Measurements from ENCODE around the gene MAP2K5. TPM values are rescaled to one million over a fixed set of nuclear protein-coding genes. Genes with fewer than 3 reads are reported as not detected.
A peak's percentile ranks its signal among the peaks of the same experiment; 100 is the strongest.

MAP2K5 gene
- 32.0 and 32.1 TPM in 2 replicates for total RNA-seq (2014; rRNA removed; shearing (Covaris generic); ENCODE audit: low replicate concordance)

- H2AFZ ChIP-seq (ENCODE audit: low read length), result peak within 1 kb of the TSS; percentile 79
- peak within 1 kb of the TSS; percentile 91 for H3K9ac ChIP-seq (ENCODE audit: low read length)
- H4K20me1 ChIP-seq (ENCODE audit: insufficient read depth, low read depth, low read length), result no peaks in the 10 kb centered on the region
- peaks cover 45% of the 10 kb centered on the region for H3K79me2 ChIP-seq (ENCODE audit: low read length)
- peak within 1 kb of the TSS; percentile 97 for H3K4me2 ChIP-seq (ENCODE audit: low read depth, low read length, poor library complexity, severe bottlenecking)
- DNase-seq, result peak; percentile 94
- H3K4me1 ChIP-seq (ENCODE audit: low read length), result peaks cover 64% of the 10 kb centered on the region
- H3K9me3 ChIP-seq (ENCODE audit: low read length), result no peaks in the 10 kb centered on the region
- peak within 1 kb of the TSS; percentile 93 for H3K4me3 ChIP-seq (ENCODE audit: low read length)
- H3K27me3 ChIP-seq (ENCODE audit: low read length), result no peaks in the 10 kb centered on the region
- no peaks in the 10 kb centered on the region for H3K9me2 ChIP-seq (replicated peaks; ENCODE audit: insufficient read depth, low read length)
- H3K36me3 ChIP-seq (ENCODE audit: insufficient read depth, low read length), result no peaks in the 10 kb centered on the region
- peak within 1 kb of the TSS; percentile 87 for H3K27ac ChIP-seq (ENCODE audit: low read length)
Measured at GRCh38 chr15:67542420-67543347, at the start of gene MAP2K5. TSS of gene MAP2K5 (plus strand) at chr15:67542703. CDS start at chr15:67543336, 633 bp downstream.

- H2AFZ ChIP-seq (ENCODE audit: low read length), result no peak overlapping the region
- peaks cover 8% of the 10 kb centered on the region for H3K4me1 ChIP-seq (ENCODE audit: low read length)
- H3K9me3 ChIP-seq (ENCODE audit: low read length), result no peaks in the 10 kb centered on the region
- H4K20me1 ChIP-seq (ENCODE audit: insufficient read depth, low read depth, low read length), result no peaks in the 10 kb centered on the region
- H3K27ac ChIP-seq (ENCODE audit: low read length), result no peak overlapping the region
- H3K4me2 ChIP-seq (ENCODE audit: low read depth, low read length, poor library complexity, severe bottlenecking), result no peak overlapping the region
- no peaks in the 10 kb centered on the region for H3K27me3 ChIP-seq (ENCODE audit: low read length)
- H3K4me3 ChIP-seq (ENCODE audit: low read length), result no peak overlapping the region
- no peaks in the 10 kb centered on the region for H3K9me2 ChIP-seq (replicated peaks; ENCODE audit: insufficient read depth, low read length)
- H3K79me2 ChIP-seq (ENCODE audit: low read length), result no peaks in the 10 kb centered on the region
- no peak overlapping the region for H3K9ac ChIP-seq (ENCODE audit: low read length)
- DNase-seq, result no peak
- no peaks in the 10 kb centered on the region for H3K36me3 ChIP-seq (ENCODE audit: insufficient read depth, low read length)
Measured at GRCh38 chr15:67495585-67495984, 46.9 kb upstream of the MAP2K5 start.

GRCh38 chr15:67501177-67501835 lies 41.2 kb upstream of the MAP2K5 start:
- H3K4me1 ChIP-seq (ENCODE audit: low read length), result peaks cover 32% of the 10 kb centered on the region
- H4K20me1 ChIP-seq (ENCODE audit: insufficient read depth, low read depth, low read length), result no peaks in the 10 kb centered on the region
- peak overlapping the region; percentile 60 for H2AFZ ChIP-seq (ENCODE audit: low read length)
- H3K4me3 ChIP-seq (ENCODE audit: low read length), result peak overlapping the region; percentile 52
- peak overlapping the region; percentile 61 for H3K4me2 ChIP-seq (ENCODE audit: low read depth, low read length, poor library complexity, severe bottlenecking)
- no peaks in the 10 kb centered on the region for H3K9me3 ChIP-seq (ENCODE audit: low read length)
- H3K9me2 ChIP-seq (replicated peaks; ENCODE audit: insufficient read depth, low read length), result no peaks in the 10 kb centered on the region
- peak overlapping the region; percentile 29 for H3K9ac ChIP-seq (ENCODE audit: low read length)
- peak; percentile 69 for DNase-seq
- no peaks in the 10 kb centered on the region for H3K27me3 ChIP-seq (ENCODE audit: low read length)
- H3K27ac ChIP-seq (ENCODE audit: low read length), result peak overlapping the region; percentile 61
- no peaks in the 10 kb centered on the region for H3K36me3 ChIP-seq (ENCODE audit: insufficient read depth, low read length)
- H3K79me2 ChIP-seq (ENCODE audit: low read length), result no peaks in the 10 kb centered on the region

GRCh38 chr15:67501836-67502461 lies 40.6 kb upstream of the MAP2K5 start:
- H3K27ac ChIP-seq (ENCODE audit: low read length), result peak overlapping the region; percentile 61
- H3K4me1 ChIP-seq (ENCODE audit: low read length), result peaks cover 38% of the 10 kb centered on the region
- no peak for DNase-seq
- H3K27me3 ChIP-seq (ENCODE audit: low read length), result no peaks in the 10 kb centered on the region
- H3K79me2 ChIP-seq (ENCODE audit: low read length), result no peaks in the 10 kb centered on the region
- no peaks in the 10 kb centered on the region for H3K9me3 ChIP-seq (ENCODE audit: low read length)
- peak overlapping the region; percentile 60 for H2AFZ ChIP-seq (ENCODE audit: low read length)
- H3K9me2 ChIP-seq (replicated peaks; ENCODE audit: insufficient read depth, low read length), result no peaks in the 10 kb centered on the region
- peak overlapping the region; percentile 29 for H3K9ac ChIP-seq (ENCODE audit: low read length)
- no peaks in the 10 kb centered on the region for H3K36me3 ChIP-seq (ENCODE audit: insufficient read depth, low read length)
- H3K4me3 ChIP-seq (ENCODE audit: low read length), result peak overlapping the region; percentile 52
- peak overlapping the region; percentile 61 for H3K4me2 ChIP-seq (ENCODE audit: low read depth, low read length, poor library complexity, severe bottlenecking)
- no peaks in the 10 kb centered on the region for H4K20me1 ChIP-seq (ENCODE audit: insufficient read depth, low read depth, low read length)

DNA sequence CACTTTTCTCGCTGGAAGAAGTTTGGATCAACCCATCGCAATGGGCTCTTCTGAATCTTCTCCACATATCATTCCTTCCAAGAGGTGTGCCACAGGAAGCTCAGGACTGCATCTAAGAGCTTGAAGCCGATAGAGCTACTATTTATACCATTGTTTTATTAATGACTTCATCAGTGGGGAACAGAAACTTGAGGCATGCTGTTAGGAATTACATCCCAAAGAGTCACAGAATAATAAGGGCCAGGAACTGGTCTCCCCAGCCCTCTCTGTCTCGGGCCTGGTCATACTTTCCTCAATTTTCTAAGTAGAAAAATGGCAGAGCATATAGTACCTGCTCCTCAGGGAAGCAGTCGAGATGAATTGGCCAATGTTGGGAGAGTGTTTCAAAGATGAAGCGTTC lies 38.4 kb upstream of the MAP2K5 start:
- Histone ChIP-seq H3K9me3 (ENCODE audit: low read length) (no peaks in the 10 kb centered on the region), H3K4me3 (ENCODE audit: low read length) (no peak overlapping the region), H3K4me1 (ENCODE audit: low read length) (peaks cover 42% of the 10 kb centered on the region), H4K20me1 (ENCODE audit: insufficient read depth, low read depth, low read length) (no peaks in the 10 kb centered on the region), H3K79me2 (ENCODE audit: low read length) (no peaks in the 10 kb centered on the region), H3K27ac (ENCODE audit: low read length) (no peak overlapping the region), H3K4me2 (ENCODE audit: low read depth, low read length, poor library complexity, severe bottlenecking) (no peak overlapping the region), H3K36me3 (ENCODE audit: insufficient read depth, low read length) (no peaks in the 10 kb centered on the region), H2AFZ (ENCODE audit: low read length) (no peak overlapping the region), H3K9me2 (replicated peaks; ENCODE audit: insufficient read depth, low read length) (no peaks in the 10 kb centered on the region), H3K27me3 (ENCODE audit: low read length) (no peaks in the 10 kb centered on the region), H3K9ac (ENCODE audit: low read length) (no peak overlapping the region)
- DNase-seq, result no peak

- Histone ChIP-seq H3K4me1 (ENCODE audit: low read length) (peaks cover 42% of the 10 kb centered on the region), H3K9ac (ENCODE audit: low read length) (no peak overlapping the region), H2AFZ (ENCODE audit: low read length) (no peak overlapping the region), H3K9me2 (replicated peaks; ENCODE audit: insufficient read depth, low read length) (no peaks in the 10 kb centered on the region), H3K36me3 (ENCODE audit: insufficient read depth, low read length) (no peaks in the 10 kb centered on the region), H3K4me2 (ENCODE audit: low read depth, low read length, poor library complexity, severe bottlenecking) (no peak overlapping the region), H3K27me3 (ENCODE audit: low read length) (no peaks in the 10 kb centered on the region), H3K79me2 (ENCODE audit: low read length) (no peaks in the 10 kb centered on the region), H3K27ac (ENCODE audit: low read length) (no peak overlapping the region), H3K9me3 (ENCODE audit: low read length) (no peaks in the 10 kb centered on the region), H4K20me1 (ENCODE audit: insufficient read depth, low read depth, low read length) (no peaks in the 10 kb centered on the region), H3K4me3 (ENCODE audit: low read length) (no peak overlapping the region)
- DNase-seq, result no peak
Measured at GRCh38 chr15:67504796-67505195, 37.7 kb upstream of the MAP2K5 start.

DNA sequence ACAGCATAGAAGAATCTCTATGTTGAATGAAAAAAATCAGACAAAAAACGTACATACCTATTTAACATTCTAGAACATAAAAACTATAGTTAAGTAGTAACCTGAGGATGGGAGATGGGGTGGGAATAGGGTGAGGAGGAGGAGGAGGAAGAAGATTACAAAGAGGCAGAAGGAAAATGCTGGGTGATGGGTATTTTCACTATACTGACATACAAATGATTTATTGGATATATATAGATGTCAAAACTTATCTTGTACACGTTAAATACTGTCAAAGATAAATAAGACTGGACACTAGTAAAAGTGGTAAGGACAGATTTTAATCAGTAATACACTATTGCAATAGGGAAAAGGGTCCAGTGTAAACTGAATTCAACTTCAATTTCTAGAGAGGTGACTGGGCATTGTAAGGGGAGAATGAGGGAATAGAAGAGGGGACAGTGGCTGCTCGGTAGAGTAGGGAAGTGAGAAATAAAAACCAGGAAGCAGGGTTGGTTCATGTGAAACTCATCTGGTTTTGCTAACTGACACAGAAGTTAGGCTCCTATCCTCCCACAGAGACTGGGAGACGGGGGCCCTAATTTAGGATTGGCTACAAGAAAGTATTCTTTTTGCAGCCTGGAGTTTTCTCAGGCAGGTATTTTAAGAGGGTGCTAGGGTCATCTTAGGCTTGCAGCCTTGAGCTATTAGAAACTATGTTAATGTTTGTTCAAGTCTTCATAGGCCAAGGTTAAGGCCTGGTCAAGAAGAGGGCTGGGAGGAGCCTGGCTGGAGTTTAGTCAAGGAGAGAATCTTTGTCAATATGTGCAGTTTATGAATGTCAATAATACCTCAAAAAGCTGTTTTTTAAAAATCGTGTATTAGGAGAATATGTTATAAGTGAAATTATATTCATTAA lies 36.6 kb upstream of the MAP2K5 start:
- DNase-seq, result no peak
- H2AFZ ChIP-seq (ENCODE audit: low read length), result peak overlapping the region; percentile 89

More for the DNA sequence above, 36.6 kb upstream of the MAP2K5 start:
- H3K9me2 ChIP-seq (replicated peaks; ENCODE audit: insufficient read depth, low read length), result no peaks in the 10 kb centered on the region
- peak overlapping the region; percentile 41; the same call in 1 of the 2 replicates for H3K27ac ChIP-seq (ENCODE audit: low read length)
- peak overlapping the region; percentile 48 for H3K4me2 ChIP-seq (ENCODE audit: low read depth, low read length, poor library complexity, severe bottlenecking)
- peaks cover 36% of the 10 kb centered on the region for H3K4me1 ChIP-seq (ENCODE audit: low read length)
- H3K9me3 ChIP-seq (ENCODE audit: low read length), result no peaks in the 10 kb centered on the region
- no peaks in the 10 kb centered on the region for H3K36me3 ChIP-seq (ENCODE audit: insufficient read depth, low read length)
- no peak overlapping the region for H3K4me3 ChIP-seq (ENCODE audit: low read length)
- no peaks in the 10 kb centered on the region for H4K20me1 ChIP-seq (ENCODE audit: insufficient read depth, low read depth, low read length)
- H3K9ac ChIP-seq (ENCODE audit: low read length), result no peak overlapping the region
- H3K27me3 ChIP-seq (ENCODE audit: low read length), result no peaks in the 10 kb centered on the region
- H3K79me2 ChIP-seq (ENCODE audit: low read length), result no peaks in the 10 kb centered on the region

Measured in Karpas-422 (cell line).